ENCODE results near the gene IFNGR1. TPM values are rescaled to one million over a fixed set of nuclear protein-coding genes. Genes with fewer than 3 reads are reported as not detected.

Gene IFNGR1
- total RNA-seq, 2 donors from 2014 or later, result 51.0 to 54.3 TPM

DNA sequence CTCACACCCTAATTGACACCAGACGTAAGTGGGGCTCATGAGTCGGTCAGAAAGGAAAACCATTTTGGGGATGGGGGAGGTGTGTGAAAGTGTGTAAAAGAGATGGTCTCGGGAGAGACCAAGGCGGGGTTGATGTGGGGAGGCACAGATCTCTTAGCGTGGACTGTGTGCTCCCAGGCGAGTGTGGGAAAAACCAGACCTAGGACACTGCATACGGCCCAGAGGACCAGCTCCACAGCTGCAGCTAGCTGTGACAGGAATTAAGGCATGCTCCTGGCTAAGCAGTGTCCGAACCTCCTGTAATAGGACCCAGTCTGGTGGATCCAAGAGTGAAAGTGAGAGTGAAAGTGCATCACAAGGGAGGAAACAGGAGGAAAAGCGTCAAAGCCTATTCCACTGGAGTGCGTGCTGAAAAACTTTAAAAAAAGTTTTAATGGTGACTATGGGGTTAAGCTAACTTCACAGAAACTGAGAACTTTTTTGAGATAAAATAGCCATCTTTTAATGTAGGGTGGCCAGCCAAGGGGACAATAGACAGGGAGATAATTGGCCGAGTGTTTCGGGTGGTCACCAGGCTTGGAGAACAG is 55.4 kb downstream of the IFNGR1 start:
- Mint-ChIP-seq H3K27me3 (ENCODE audit: low read depth) (peaks cover 50% of the 10 kb centered on the region), H3K27ac (no peak overlapping the region), H3K36me3 (ENCODE audit: insufficient read depth in 2 of 2) (peaks cover 13 to 34% of the 10 kb centered on the region in 2 donors), H3K4me1 (ENCODE audit: low read depth) (peaks cover 43% of the 10 kb centered on the region), H3K4me3 (no peak overlapping the region), H3K9me3 (peaks cover 12 to 20% of the 10 kb centered on the region in 2 donors)
- ATAC-seq (replicated peaks in 1 of 2) (no peak), DNase-seq (no peak)

- Mint-ChIP-seq H3K27me3 (ENCODE audit: low read depth) (peaks cover 58% of the 10 kb centered on the region), H3K27ac (no peak overlapping the region), H3K4me1 (ENCODE audit: low read depth) (peaks cover 35% of the 10 kb centered on the region), H3K9me3 (peaks cover 12 to 16% of the 10 kb centered on the region in 2 donors), H3K36me3 (ENCODE audit: insufficient read depth in 2 of 2) (peaks cover 13 to 30% of the 10 kb centered on the region in 2 donors), H3K4me3 (no peak overlapping the region)
- ATAC-seq (replicated peaks in 1 of 2) (no peak), DNase-seq (no peak)
Measured at GRCh38 chr6:137162692-137163306, 56.4 kb downstream of the IFNGR1 start.

- DNase-seq (no peak), ATAC-seq (replicated peaks in 1 of 2) (no peak)
- peaks cover 58% of the 10 kb centered on the region for H3K27me3 Mint-ChIP-seq (ENCODE audit: low read depth)
- peaks cover 30% of the 10 kb centered on the region for H3K4me1 Mint-ChIP-seq (ENCODE audit: low read depth)
- H3K4me3 Mint-ChIP-seq, result no peak overlapping the region
- peaks cover 13 to 30% of the 10 kb centered on the region in 2 donors for H3K36me3 Mint-ChIP-seq (ENCODE audit: insufficient read depth in 2 of 2)
- H3K9me3 Mint-ChIP-seq, result peaks cover 12 to 16% of the 10 kb centered on the region in 2 donors
- no peak overlapping the region for H3K27ac Mint-ChIP-seq
Measured at GRCh38 chr6:137161949-137162348, 57.2 kb downstream of the IFNGR1 start.

- H3K9me3 Mint-ChIP-seq, result peaks cover 10 to 13% of the 10 kb centered on the region in 2 donors
- H3K27ac Mint-ChIP-seq, result no peak overlapping the region
- peaks cover 30% of the 10 kb centered on the region for H3K4me1 Mint-ChIP-seq (ENCODE audit: low read depth)
- peaks cover 51% of the 10 kb centered on the region for H3K27me3 Mint-ChIP-seq (ENCODE audit: low read depth)
- peaks cover 9 to 27% of the 10 kb centered on the region in 2 donors for H3K36me3 Mint-ChIP-seq (ENCODE audit: insufficient read depth in 2 of 2)
- DNase-seq, result no peak
- no peak for ATAC-seq (replicated peaks in 1 of 2)
- no peak overlapping the region for H3K4me3 Mint-ChIP-seq
Measured at GRCh38 chr6:137160763-137161162, 58.4 kb downstream of the IFNGR1 start.

- peaks cover 45% of the 10 kb centered on the region for H3K27me3 Mint-ChIP-seq (ENCODE audit: low read depth)
- H3K4me1 Mint-ChIP-seq (ENCODE audit: low read depth), result peaks cover 28% of the 10 kb centered on the region
- ATAC-seq (replicated peaks in 1 of 2) (no peak), DNase-seq (no peak)
- peaks cover 6 to 13% of the 10 kb centered on the region in 2 donors for H3K9me3 Mint-ChIP-seq
- H3K36me3 Mint-ChIP-seq (ENCODE audit: insufficient read depth in 2 of 2), result peaks cover 6 to 26% of the 10 kb centered on the region in 2 donors
- H3K27ac Mint-ChIP-seq, result no peak overlapping the region
- H3K4me3 Mint-ChIP-seq, result no peak overlapping the region
Measured at GRCh38 chr6:137159912-137160311, 59.3 kb downstream of the IFNGR1 start.

- DNase-seq, result no peak
- Mint-ChIP-seq H3K9me3 (peaks cover 0 to 6% of the 10 kb centered on the region in 2 donors), H3K27ac (no peak overlapping the region), H3K4me3 (no peak overlapping the region), H3K4me1 (ENCODE audit: low read depth) (peaks cover 21% of the 10 kb centered on the region), H3K36me3 (ENCODE audit: insufficient read depth in 2 of 2) (peaks cover 0 to 9% of the 10 kb centered on the region in 2 donors), H3K27me3 (ENCODE audit: low read depth) (peaks cover 44% of the 10 kb centered on the region)
- ATAC-seq (replicated peaks in 1 of 2), result no peak
Measured at GRCh38 chr6:137157601-137158000, 61.6 kb downstream of the IFNGR1 start.

DNA sequence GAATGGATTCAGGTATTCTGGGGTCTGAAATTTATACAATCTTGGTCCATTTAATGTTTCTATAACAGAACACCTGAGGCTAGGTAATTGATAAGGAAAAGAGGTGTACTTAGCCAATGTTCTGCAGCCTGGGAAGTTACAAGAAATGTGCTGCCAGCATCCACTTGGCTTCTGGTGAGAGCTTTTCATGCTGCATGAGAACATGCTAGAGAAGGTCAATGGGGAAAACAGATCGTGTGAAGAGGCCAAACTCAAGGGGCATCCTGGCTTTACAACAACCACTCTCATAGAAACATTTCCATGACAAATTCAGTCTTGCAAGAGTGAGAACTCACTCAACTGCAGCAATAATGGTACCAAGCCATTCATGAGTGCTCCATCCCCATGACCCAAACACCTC is 62.5 kb downstream of the IFNGR1 start:
- Mint-ChIP-seq H3K36me3 (ENCODE audit: insufficient read depth in 2 of 2) (peaks cover 3 to 6% of the 10 kb centered on the region in 2 donors), H3K27me3 (ENCODE audit: low read depth) (peaks cover 35% of the 10 kb centered on the region), H3K4me3 (peak overlapping the region; percentile 30 to 41), H3K4me1 (ENCODE audit: low read depth) (peaks cover 21% of the 10 kb centered on the region), H3K9me3 (peaks cover 2 to 3% of the 10 kb centered on the region in 2 donors), H3K27ac (no peak overlapping the region)
- ATAC-seq (replicated peaks in 1 of 2) (no peak), DNase-seq (no peak)

GRCh38 chr6:137155830-137156229 is 63.4 kb downstream of the IFNGR1 start:
- peaks cover 26% of the 10 kb centered on the region for H3K4me1 Mint-ChIP-seq (ENCODE audit: low read depth)
- H3K27ac Mint-ChIP-seq, result peak overlapping the region; percentile 82
- H3K9me3 Mint-ChIP-seq, result peaks cover 3 to 4% of the 10 kb centered on the region in 2 donors
- DNase-seq, result peak; percentile 55 to 60
- ATAC-seq (replicated peaks in 1 of 2), result peak; percentile 87 to 94
- peaks cover 32% of the 10 kb centered on the region for H3K27me3 Mint-ChIP-seq (ENCODE audit: low read depth)
- peak overlapping the region; percentile 45 to 55 for H3K4me3 Mint-ChIP-seq
- peaks cover 3 to 6% of the 10 kb centered on the region in 2 donors for H3K36me3 Mint-ChIP-seq (ENCODE audit: insufficient read depth in 2 of 2)

DNA sequence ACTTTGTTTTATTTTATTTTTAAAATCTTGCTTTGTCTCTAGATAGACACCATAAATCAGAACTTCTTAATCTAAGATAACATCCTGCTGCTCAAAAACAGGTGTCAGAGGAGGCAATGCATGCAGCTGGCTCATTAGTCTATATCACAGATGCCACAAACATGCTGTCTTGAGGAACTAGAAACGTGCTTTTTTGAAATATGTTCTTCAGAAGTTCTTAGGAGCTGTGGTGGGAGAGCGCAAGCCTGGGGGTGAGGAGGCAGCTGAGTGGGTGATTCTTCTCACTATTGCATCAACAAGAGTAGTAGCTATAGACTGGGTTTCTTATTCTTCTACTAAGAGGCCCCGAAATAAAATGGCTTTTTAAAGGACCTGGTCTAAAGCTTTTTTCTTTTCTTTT is 69.1 kb downstream of the IFNGR1 start:
- Mint-ChIP-seq H3K27me3 (ENCODE audit: low read depth) (peaks cover 16% of the 10 kb centered on the region), H3K4me1 (ENCODE audit: low read depth) (peaks cover 6% of the 10 kb centered on the region), H3K9me3 (peaks cover 1 to 4% of the 10 kb centered on the region in 2 donors)

DNA sequence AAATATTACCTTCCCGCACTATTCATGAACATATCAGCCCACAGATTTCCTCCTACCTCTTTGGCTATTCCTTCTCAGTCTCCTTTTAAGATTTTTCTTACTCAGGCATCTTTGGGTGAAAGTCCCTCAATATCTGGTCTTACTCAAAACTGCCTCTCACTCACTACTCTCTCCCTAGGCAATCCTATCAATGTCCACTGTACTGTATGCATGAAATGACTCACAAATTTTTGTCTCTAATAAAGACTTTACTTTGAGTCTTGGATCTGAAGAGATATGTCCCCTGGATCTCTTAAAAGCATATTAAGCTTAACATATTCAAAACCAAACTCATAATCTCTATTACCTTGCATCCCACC is 70.2 kb downstream of the IFNGR1 start:
- Mint-ChIP-seq H3K27me3 (ENCODE audit: low read depth) (peaks cover 21% of the 10 kb centered on the region), H3K4me1 (ENCODE audit: low read depth) (peaks cover 6% of the 10 kb centered on the region), H3K36me3 (ENCODE audit: insufficient read depth in 2 of 2) (peaks cover 0 to 3% of the 10 kb centered on the region in 2 donors), H3K4me3 (no peak overlapping the region), H3K9me3 (peaks cover 1 to 4% of the 10 kb centered on the region in 2 donors), H3K27ac (no peak overlapping the region)
- no peak for DNase-seq
- ATAC-seq (replicated peaks in 1 of 2), result no peak

More for the DNA sequence above, 69.1 kb downstream of the IFNGR1 start:
- H3K27ac Mint-ChIP-seq, result no peak overlapping the region
- no peak overlapping the region for H3K4me3 Mint-ChIP-seq
- DNase-seq, result peak in 1 of 2 donors; percentile 15
- peak; percentile 33 to 53 for ATAC-seq (replicated peaks in 1 of 2)
- H3K36me3 Mint-ChIP-seq (ENCODE audit: insufficient read depth in 2 of 2), result peaks cover 0 to 3% of the 10 kb centered on the region in 2 donors

GRCh38 chr6:137148306-137149034 is 70.7 kb downstream of the IFNGR1 start:
- ATAC-seq (replicated peaks in 1 of 2) (no peak), DNase-seq (no peak)
- Mint-ChIP-seq H3K27ac (no peak overlapping the region), H3K36me3 (ENCODE audit: insufficient read depth in 2 of 2) (peaks cover 0 to 3% of the 10 kb centered on the region in 2 donors), H3K9me3 (peaks cover 1 to 4% of the 10 kb centered on the region in 2 donors), H3K4me3 (no peak overlapping the region), H3K27me3 (ENCODE audit: low read depth) (peaks cover 21% of the 10 kb centered on the region), H3K4me1 (ENCODE audit: low read depth) (peaks cover 6% of the 10 kb centered on the region)
